ENCODE results near the gene MOB4.

DNA sequence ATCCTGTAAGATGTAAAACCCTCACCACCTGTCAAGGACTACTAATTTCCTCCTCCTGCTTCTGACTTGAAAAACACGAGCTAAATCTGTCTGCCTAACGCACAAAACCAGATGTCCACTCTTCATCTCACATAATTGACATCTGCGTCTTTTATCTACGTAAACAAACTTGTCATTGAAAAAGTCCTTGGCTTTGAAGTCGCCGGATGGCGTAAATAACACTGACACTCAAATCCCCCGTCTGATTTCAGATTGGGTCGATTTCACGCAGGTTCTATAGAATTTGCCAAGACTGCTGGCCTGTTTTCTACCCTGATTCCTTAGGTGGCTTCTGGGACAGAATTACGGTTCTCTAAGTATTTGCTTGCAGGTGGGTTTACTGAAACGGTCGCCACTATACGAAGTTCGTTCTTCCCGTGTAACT lies 539 bp upstream of the MOB4 start:
- TF ChIP-seq YY1 (IDR thresholded peaks at IDR 0.05; ENCODE audit: insufficient read depth, insufficient read length) (no peak), ZNF274 (IDR thresholded peaks at IDR 0.05; ENCODE audit: low read depth, low read length) (no peak)

Data from NT2/D1 (cell line).